ENCODE data around the gene RAB7B.

Gene RAB7B

GRCh38 chr1:205972491-205973168 lies 30.6 kb downstream of the RAB7B start:
- no peaks in the 10 kb centered on the region for H3K9me2 ChIP-seq (replicated peaks; ENCODE audit: control insufficient read depth, low read length)
- no peak for TF ChIP-seq EZH2phosphoT487 (IDR thresholded peaks at IDR 0.05; ENCODE audit: borderline replicate concordance, low read length)
- TF ChIP-seq CTCF (IDR thresholded peaks at IDR 0.05; ENCODE audit: low read depth, low read length, poor library complexity, severe bottlenecking): no peak
- no peaks in the 10 kb centered on the region for H4K20me1 ChIP-seq (ENCODE audit: control insufficient read depth, insufficient read depth, low read depth, low read length)
- H3K27ac ChIP-seq (ENCODE audit: low read depth, low read length): no peak overlapping the region
- no peak overlapping the region for H3K4me2 ChIP-seq (ENCODE audit: low read length)
- 0 out of 2 replicates have a peak, but pooled peaks cover 3% of the 10 kb centered on the region for H3F3A ChIP-seq (ENCODE audit: control insufficient read depth, insufficient read depth)
- H3K9me3 ChIP-seq (ENCODE audit: control insufficient read depth, insufficient read depth, low read length): no peaks in the 10 kb centered on the region; the same call in 1 of the 2 replicates
- H3K79me2 ChIP-seq (ENCODE audit: control insufficient read depth, low read length): no peaks in the 10 kb centered on the region
- no peaks in the 10 kb centered on the region for H3K36me3 ChIP-seq (ENCODE audit: control insufficient read depth, low read length)
- no peak overlapping the region for H3K4me3 ChIP-seq (ENCODE audit: low read length)
- H3K4me1 ChIP-seq (ENCODE audit: control insufficient read depth, low read length): no peaks in the 10 kb centered on the region
- 0 out of 2 replicates have a peak, but pooled peaks cover 3% of the 10 kb centered on the region for H3K27me3 ChIP-seq (ENCODE audit: control insufficient read depth, low read length)

- Histone ChIP-seq H3K9me3 (ENCODE audit: control insufficient read depth, insufficient read depth, low read length) (no peaks in the 10 kb centered on the region; the same call in 1 of the 2 replicates), H3K36me3 (ENCODE audit: control insufficient read depth, low read length) (no peaks in the 10 kb centered on the region), H3K4me3 (ENCODE audit: low read length) (no peak overlapping the region), H4K20me1 (ENCODE audit: control insufficient read depth, insufficient read depth, low read depth, low read length) (no peaks in the 10 kb centered on the region), H3K9me2 (replicated peaks; ENCODE audit: control insufficient read depth, low read length) (no peaks in the 10 kb centered on the region), H3K27me3 (ENCODE audit: control insufficient read depth, low read length) (0 out of 2 replicates have a peak, but pooled peaks cover 2% of the 10 kb centered on the region), H3K4me1 (ENCODE audit: control insufficient read depth, low read length) (no peaks in the 10 kb centered on the region), H3F3A (ENCODE audit: control insufficient read depth, insufficient read depth) (0 out of 2 replicates have a peak, but pooled peaks cover 3% of the 10 kb centered on the region), H3K27ac (ENCODE audit: low read depth, low read length) (no peak overlapping the region), H3K4me2 (ENCODE audit: low read length) (no peak overlapping the region), H3K79me2 (ENCODE audit: control insufficient read depth, low read length) (no peaks in the 10 kb centered on the region)
- TF ChIP-seq CTCF (IDR thresholded peaks at IDR 0.05; ENCODE audit: low read depth, low read length, poor library complexity, severe bottlenecking) (no peak), EZH2phosphoT487 (IDR thresholded peaks at IDR 0.05; ENCODE audit: borderline replicate concordance, low read length) (no peak)
Measured at GRCh38 chr1:205972081-205972480, 31.1 kb downstream of the RAB7B start.

GRCh38 chr1:205971082-205971481 lies 32.1 kb downstream of the RAB7B start:
- Histone ChIP-seq H3K36me3 (ENCODE audit: control insufficient read depth, low read length) (no peaks in the 10 kb centered on the region), H3K9me3 (ENCODE audit: control insufficient read depth, insufficient read depth, low read length) (no peaks in the 10 kb centered on the region; the same call in 1 of the 2 replicates), H3K4me1 (ENCODE audit: control insufficient read depth, low read length) (no peaks in the 10 kb centered on the region), H4K20me1 (ENCODE audit: control insufficient read depth, insufficient read depth, low read depth, low read length) (no peaks in the 10 kb centered on the region), H3F3A (ENCODE audit: control insufficient read depth, insufficient read depth) (0 out of 2 replicates have a peak, but pooled peaks cover 3% of the 10 kb centered on the region), H3K9me2 (replicated peaks; ENCODE audit: control insufficient read depth, low read length) (no peaks in the 10 kb centered on the region), H3K27ac (ENCODE audit: low read depth, low read length) (no peak overlapping the region), H3K4me2 (ENCODE audit: low read length) (no peak overlapping the region), H3K4me3 (ENCODE audit: low read length) (no peak overlapping the region), H3K79me2 (ENCODE audit: control insufficient read depth, low read length) (no peaks in the 10 kb centered on the region), H3K27me3 (ENCODE audit: control insufficient read depth, low read length) (no peaks in the 10 kb centered on the region)
- no peak for TF ChIP-seq EZH2phosphoT487 (IDR thresholded peaks at IDR 0.05; ENCODE audit: borderline replicate concordance, low read length)
- no peak for TF ChIP-seq CTCF (IDR thresholded peaks at IDR 0.05; ENCODE audit: low read depth, low read length, poor library complexity, severe bottlenecking)
